A549 (cell line): ENCODE results near the gene MGAT5.

Experiments used
- BHLHE40 ChIP-seq: IDR thresholded peaks from 2 replicates; pipeline ENCODE4 v1.6.1; 2012; ENCODE audit warnings: low read depth, low read length, inconsistent platforms
- PHF8 ChIP-seq: fragments of 200-600 bp; sonication (generic); IDR thresholded peaks from 2 replicates; pipeline ENCODE4 v1.6.1; 2016; ENCODE audit warnings: low read depth, mild to moderate bottlenecking, antibody characterized with exemption, moderate library complexity, borderline replicate concordance
- TF ChIP-seq, protein P1 (sequence below): IDR thresholded peaks from 2 replicates; pipeline ENCODE4 v1.6.1; 2012
- TF ChIP-seq, protein P2 (sequence below): fragments of >200 bp; sonication (Bioruptor Twin); formaldehyde crosslinking; IDR thresholded peaks from 3 replicates; pipeline ENCODE4 v1.5.1; 2016

DNA sequence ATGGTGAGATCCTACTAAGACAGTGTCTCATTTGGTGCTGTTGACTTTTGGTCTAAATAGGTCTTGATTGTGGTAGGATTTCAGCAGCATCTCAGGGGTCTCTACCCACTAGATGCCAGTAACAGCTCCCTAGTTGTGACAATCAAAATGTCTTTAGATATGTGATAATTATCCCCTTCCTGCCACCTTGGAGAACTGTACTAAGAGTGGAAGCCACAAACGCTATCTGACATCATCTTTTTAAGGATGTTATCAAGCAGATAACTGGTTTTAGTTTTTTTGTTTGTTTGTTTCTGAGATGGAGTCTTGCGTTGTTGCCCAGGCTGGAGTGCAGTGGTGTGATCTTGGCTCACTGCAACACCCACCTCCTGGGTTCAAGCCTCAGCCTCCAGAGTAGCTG lies 3.1 kb downstream of the MGAT5 start:
- no peak for TF ChIP-seq PHF8
- TF ChIP-seq BHLHE40 = no peak
- TF ChIP-seq, protein P1, sequence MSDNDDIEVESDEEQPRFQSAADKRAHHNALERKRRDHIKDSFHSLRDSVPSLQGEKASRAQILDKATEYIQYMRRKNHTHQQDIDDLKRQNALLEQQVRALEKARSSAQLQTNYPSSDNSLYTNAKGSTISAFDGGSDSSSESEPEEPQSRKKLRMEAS = no peak
- TF ChIP-seq, protein P2, sequence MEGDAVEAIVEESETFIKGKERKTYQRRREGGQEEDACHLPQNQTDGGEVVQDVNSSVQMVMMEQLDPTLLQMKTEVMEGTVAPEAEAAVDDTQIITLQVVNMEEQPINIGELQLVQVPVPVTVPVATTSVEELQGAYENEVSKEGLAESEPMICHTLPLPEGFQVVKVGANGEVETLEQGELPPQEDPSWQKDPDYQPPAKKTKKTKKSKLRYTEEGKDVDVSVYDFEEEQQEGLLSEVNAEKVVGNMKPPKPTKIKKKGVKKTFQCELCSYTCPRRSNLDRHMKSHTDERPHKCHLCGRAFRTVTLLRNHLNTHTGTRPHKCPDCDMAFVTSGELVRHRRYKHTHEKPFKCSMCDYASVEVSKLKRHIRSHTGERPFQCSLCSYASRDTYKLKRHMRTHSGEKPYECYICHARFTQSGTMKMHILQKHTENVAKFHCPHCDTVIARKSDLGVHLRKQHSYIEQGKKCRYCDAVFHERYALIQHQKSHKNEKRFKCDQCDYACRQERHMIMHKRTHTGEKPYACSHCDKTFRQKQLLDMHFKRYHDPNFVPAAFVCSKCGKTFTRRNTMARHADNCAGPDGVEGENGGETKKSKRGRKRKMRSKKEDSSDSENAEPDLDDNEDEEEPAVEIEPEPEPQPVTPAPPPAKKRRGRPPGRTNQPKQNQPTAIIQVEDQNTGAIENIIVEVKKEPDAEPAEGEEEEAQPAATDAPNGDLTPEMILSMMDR = no peak
